GM21576 (cell line): ENCODE results near the gene GNAI3.
A peak's percentile ranks its signal among the peaks of the same experiment; 100 is the strongest.
"Not testable (repeated sequence)": the region's sequence is repeated elsewhere in the genome, so short reads cannot be mapped to it uniquely, and the experiment has no call there.

ENCODE experiments used
- ATAC-seq: cut with Tn5 transposase; IDR thresholded peaks from one replicate; pipeline ENCODE4 v1.9.1; 2021; ENCODE audit warnings: mild to moderate bottlenecking, moderate library complexity; ENCODE audit not compliant: unreplicated experiment

The GNAI3 gene

DNA sequence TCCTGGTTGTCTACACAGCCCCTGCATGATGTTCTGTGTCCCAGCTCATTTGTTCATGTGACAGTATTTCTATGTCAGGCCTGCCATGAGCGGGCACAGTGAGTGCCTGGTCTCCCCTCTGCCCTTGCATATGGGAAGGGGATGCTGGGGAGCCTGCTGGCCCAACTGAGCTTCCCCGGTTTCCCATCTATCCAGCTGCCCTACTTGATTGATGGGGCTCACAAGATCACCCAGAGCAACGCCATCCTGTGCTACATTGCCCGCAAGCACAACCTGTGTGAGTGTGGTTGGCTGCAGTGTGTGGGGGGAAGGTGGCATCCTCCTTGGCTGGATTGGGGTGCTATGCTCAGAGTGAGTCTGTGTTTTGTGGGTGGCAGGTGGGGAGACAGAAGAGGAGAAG lies 109.0 kb downstream of the GNAI3 start:
- no peak for ATAC-seq

DNA sequence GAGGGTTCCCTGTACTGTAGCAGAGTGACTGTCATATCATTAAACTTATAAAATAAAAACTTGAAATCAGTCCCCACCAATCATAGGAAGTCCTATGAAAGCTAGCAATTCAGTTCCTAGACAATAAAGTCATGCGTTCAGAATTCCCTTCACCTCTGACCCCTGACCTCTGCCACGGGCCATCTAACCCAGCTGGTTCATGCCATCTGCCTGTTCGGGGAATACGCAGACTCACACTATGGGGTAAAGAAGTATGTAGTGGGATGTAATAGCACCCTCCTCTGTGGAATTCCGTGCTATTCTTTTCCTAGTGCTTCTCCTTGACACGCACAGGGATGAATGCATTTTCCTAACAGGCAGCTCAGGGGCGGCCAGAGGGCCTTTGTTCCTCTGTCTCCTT lies 109.6 kb downstream of the GNAI3 start:
- ATAC-seq = no peak

DNA sequence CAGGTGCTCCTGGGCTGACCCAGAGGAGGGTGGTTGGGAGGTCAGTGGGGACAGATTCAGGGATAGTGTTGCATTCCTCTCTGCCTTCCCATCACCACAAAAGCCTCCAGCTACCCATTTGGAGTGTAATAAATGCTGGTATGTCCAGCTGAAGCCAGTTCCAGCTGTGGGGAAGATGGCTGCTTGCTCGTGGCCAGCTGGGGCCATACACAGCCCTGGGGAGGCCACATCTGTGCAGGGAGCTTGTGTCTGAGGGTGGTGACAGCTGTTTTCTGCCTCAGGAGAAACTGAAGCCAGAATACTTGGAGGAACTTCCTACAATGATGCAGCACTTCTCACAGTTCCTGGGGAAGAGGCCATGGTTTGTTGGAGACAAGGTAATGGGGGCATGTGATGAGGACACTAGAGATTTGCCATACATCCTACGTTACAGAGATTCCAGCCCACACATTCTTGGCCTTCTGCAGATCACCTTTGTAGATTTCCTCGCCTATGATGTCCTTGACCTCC lies 110.2 kb downstream of the GNAI3 start:
- ATAC-seq = no peak

DNA sequence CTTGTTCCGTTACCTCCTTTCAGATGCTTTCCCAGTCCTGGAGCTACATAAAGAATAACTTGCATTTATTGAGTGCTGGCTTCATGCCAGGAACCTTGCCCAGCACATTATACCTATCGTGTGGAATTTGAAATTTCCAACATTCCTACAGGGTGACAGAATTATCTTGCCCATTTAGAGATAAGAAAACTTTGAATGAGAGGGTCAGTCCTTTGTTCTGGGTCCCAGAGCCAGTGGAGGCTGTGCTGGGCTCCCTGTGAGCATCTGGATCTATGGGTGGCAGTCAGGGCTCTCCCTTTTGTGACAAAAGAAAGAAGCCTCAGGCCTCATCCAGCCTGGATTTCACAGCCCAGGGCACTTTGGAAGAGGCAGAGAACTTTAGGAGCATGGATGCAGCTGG lies 110.7 kb downstream of the GNAI3 start:
- ATAC-seq = no peak

GRCh38 chr1:109659997-109660690 lies 111.7 kb downstream of the GNAI3 start:
- ATAC-seq = no peak

DNA sequence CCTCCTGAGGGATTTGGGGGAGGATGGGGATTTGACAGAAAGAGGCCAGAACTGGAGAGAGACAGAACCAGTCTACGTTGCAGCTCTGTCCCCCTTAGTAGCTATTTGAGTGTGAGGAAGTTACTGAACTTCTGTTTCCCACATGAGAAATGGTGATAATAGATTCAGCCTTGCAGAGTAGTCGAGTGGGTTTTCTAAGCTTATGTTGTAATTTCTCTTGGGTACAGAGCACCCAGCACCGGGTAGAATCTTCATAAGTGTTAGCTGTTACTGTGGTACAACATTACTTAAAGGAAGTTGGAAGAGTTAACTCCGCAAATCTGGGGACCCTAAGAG lies 112.2 kb downstream of the GNAI3 start:
- not testable (repeated sequence) for ATAC-seq

GRCh38 chr1:109661391-109661790 lies 113.0 kb downstream of the GNAI3 start:
- no peak for ATAC-seq

DNA sequence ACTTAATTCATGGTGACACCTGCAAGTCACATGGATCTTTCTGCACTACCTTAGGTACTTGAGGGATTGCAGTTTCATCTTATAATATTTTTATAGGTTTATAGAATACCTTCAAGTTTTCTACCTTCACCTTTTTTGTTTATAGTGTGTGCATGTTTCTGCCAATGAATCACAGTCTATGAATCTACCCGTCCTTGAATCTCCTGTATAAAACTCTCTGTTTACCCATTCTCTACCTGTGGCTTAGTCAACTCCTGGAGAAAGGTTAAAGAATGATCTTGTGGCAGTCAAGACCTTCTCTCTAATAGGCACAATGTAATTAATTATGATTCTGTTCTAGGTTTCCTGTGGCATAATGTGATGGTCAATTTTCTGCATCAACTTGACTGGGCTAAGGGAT lies 116.3 kb downstream of the GNAI3 start:
- no peak for ATAC-seq

DNA sequence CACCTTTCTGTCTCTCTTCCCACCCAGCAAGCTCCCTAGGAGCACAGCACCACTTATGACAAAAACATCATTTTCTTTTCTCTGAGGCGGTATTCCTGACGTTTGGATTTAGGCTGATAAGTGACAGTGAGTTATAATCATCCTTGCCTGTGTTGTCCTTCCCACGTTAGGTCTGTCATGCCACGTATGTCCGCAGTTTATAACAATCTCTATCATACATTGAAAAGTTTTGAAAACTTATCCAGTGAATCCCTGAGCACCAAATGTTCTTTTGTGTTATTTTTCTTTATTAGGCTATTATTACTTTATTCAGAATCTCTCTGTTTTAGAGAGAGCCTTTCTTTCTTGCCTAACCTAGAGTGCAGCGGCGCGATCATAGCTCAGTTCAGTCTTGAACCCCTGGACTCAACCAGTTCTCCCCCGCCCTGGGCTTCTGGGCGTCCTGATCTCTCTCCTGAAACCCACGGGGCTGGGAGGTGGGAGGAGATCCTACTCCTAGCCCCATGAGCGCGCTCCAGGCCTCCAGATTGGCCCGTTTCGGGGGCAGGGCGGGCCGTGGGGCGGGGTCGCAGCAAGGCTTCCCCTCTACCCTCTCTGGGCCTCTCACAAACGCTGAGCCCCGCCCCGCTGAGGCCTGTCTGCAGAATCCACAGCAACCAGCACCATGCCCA lies 119.2 kb downstream of the GNAI3 start, which contains the start of gene GSTM2:
GSTM2 (plus strand) TSS at position 606 of the 671 bp plus-strand sequence; CDS start at position 665, 59 bp downstream.
- ATAC-seq = peak; percentile 87
